22Rv1 (cell line): Measurements from ENCODE around the gene SH3RF3.

ENCODE experiments used
- H3K27ac ChIP-seq: fragments of 450-650 bp; 2 replicates; pipeline ENCODE4 v1.5.1; 2017
- CTCF ChIP-seq: fragments of 450-650 bp; IDR thresholded peaks from 2 replicates; pipeline ENCODE4 v1.5.1; 2017; ENCODE audit warnings: mild to moderate bottlenecking
- ZFX ChIP-seq: fragments of 450-650 bp; IDR thresholded peaks from 2 replicates; pipeline ENCODE4 v1.6.1; 2017; ENCODE audit warnings: antibody characterized with exemption, borderline replicate concordance

SH3RF3 gene

GRCh38 chr2:109330056-109330455 is 201.1 kb downstream of the SH3RF3 start:
- no peak overlapping the region for H3K27ac ChIP-seq
- TF ChIP-seq CTCF (no peak), ZFX (no peak)

- TF ChIP-seq ZFX = no peak
- TF ChIP-seq CTCF = no peak
- no peak overlapping the region for H3K27ac ChIP-seq
Measured at GRCh38 chr2:109331081-109331480, 202.1 kb downstream of the SH3RF3 start.

GRCh38 chr2:109331896-109332848 is 203.2 kb downstream of the SH3RF3 start:
- TF ChIP-seq ZFX = no peak
- no peak for TF ChIP-seq CTCF
- H3K27ac ChIP-seq = no peak overlapping the region

- TF ChIP-seq ZFX (no peak), CTCF (no peak)
- H3K27ac ChIP-seq = no peak overlapping the region
Measured at GRCh38 chr2:109332880-109333279, 203.9 kb downstream of the SH3RF3 start.

- TF ChIP-seq CTCF (no peak), ZFX (no peak)
- H3K27ac ChIP-seq = no peak overlapping the region
Measured at GRCh38 chr2:109333414-109334210, 204.6 kb downstream of the SH3RF3 start.

- no peak overlapping the region for H3K27ac ChIP-seq
- TF ChIP-seq CTCF = no peak
- no peak for TF ChIP-seq ZFX
Measured at GRCh38 chr2:109335631-109336176, 206.7 kb downstream of the SH3RF3 start.

- no peak for TF ChIP-seq ZFX
- no peak for TF ChIP-seq CTCF
- H3K27ac ChIP-seq = no peak overlapping the region
Measured at GRCh38 chr2:109336296-109336695, 207.3 kb downstream of the SH3RF3 start.
